NCI-H2227 (cell line): ENCODE measurements around the gene NTRK2.
A peak's percentile ranks its signal among the peaks of the same experiment; 100 is the strongest.

Source experiments
- DNase-seq: peaks from one replicate; lab custom pipeline; 2025; ENCODE audit not compliant: unreplicated experiment; lab: John Stamatoyannopoulos, UW

Gene NTRK2

DNA sequence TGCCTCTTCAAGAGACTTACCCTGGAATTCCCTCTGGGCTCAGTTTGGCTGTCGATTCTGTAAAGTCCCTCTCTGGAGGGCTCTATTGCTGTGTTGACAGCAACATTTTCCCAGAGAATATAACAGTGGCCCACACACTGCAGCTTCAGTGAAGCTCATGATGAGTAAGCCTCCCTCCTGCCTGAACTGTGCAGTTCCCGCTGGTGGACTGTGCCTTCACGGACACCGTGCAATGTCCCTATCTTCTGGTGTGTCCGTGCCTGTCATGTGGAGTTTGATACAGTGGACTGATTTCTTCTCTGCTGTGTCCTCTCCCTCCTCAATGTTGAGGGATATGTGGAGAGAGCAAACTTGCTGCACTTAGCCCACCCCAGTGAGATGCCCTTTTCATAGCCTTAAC lies 109.0 kb downstream of the NTRK2 start:
- no peak for DNase-seq

DNA sequence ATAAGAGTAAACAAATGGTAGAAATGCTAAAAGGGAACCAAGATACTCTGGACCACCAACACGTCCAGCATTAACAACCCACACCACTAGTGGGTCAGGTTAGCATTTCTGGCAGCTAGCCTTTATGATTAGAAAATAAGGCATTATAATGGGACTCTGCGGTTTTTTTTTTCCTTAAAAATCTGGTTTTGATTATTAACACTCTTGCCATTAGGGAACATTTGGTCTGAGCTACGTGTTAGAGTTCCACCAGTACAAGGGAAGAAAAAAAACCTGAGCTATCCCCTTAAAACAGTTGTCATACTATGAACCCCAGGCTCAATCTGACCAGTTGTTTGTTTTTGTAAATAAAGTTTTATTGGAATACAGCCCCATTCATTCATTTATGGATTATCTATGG lies 110.4 kb downstream of the NTRK2 start:
- DNase-seq = no peak

DNA sequence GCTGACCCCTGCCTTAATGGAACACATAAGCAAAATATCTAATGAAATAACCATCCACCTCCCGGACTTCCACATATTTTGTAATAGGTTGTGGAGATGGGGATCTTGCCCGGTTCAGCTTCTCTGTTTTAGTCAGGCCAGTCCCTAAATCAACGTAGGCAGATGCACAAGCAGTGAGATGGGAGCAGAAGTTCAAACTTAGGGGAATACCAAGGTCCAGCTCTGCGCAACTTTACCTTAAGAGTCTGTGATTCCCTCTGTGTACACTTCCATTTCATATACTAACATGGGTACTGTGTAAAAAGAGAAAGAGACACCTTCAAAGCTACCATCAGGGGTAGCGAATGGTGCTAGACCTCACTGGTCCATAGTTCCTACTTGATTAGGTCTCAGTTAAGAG lies 110.9 kb downstream of the NTRK2 start:
- no peak for DNase-seq

DNA sequence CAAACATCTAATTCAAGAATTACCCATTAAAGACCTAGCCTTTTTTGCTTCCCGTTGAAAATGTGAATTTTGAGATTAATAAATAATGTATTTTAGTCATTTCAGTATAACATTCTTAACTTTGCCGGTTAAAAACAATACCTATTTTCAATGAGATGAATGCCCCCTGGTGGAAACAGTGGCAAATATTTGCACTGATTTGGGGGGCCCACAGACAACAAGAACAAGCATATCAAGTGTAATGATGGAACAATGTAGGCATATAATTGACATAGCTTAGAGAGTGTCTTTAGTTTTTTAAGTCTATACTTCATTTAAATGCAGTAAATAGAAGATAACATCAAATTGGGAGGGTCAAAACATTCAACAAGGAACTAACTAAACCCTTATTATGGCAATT lies 111.9 kb downstream of the NTRK2 start:
- peak; percentile 9 for DNase-seq

GRCh38 chr9:84781931-84782866 lies 112.7 kb downstream of the NTRK2 start:
- DNase-seq = no peak

DNA sequence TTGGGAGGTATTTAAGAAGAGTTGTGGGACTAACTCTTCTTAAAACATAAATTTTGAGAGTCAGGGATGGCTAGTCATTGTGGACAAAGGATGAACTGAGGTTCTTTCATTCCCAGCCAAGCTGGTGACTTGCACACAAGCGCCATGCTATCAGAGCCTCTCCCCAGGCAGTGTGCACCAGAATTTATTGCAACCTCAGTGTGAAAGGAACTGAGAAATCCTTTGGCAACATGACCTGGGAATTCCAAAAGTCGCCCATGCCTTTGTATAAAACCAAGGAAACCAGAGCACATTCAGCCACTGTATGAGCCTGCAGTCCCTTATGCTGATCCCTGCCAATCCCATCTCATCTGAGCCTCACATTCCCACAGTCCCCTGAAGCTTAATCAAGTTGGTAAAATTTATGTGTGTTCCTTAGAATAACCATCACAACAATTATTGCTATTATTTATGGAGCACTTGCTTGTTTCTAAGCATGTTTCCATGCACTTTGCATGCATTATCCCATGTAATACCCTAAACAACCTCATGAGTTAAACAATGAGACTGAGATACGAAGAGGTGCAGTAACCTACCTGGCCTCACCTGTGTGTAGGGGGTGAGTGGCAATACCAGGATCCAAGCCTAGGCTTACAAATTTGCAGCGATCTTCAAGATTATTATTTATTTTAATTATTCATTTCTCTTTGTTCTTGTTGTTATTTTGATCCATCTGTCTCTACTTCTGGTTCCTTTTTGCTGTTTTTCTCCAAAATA lies 116.4 kb downstream of the NTRK2 start:
- no peak for DNase-seq

- DNase-seq = no peak
Observed at GRCh38 chr9:84788803-84789462, 119.4 kb downstream of the NTRK2 start.

DNA sequence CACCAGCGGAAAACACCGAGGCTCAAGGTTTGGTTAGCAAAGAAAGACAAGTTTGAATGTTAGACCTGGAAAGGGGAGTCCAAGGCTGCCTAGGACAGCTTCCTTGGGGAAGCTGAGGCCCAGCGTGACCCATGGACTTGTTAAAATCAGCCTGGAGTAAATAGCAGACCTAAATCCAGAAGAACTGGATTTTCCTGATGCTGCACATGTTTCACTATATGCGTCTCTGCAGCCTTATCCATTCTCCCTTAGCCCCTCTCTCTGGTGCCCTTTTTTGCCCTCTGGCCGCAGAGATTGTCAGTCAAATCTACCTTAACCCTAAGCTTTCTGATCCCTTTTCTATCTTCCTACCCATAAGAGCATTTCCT lies 119.9 kb downstream of the NTRK2 start:
- DNase-seq = no peak

DNA sequence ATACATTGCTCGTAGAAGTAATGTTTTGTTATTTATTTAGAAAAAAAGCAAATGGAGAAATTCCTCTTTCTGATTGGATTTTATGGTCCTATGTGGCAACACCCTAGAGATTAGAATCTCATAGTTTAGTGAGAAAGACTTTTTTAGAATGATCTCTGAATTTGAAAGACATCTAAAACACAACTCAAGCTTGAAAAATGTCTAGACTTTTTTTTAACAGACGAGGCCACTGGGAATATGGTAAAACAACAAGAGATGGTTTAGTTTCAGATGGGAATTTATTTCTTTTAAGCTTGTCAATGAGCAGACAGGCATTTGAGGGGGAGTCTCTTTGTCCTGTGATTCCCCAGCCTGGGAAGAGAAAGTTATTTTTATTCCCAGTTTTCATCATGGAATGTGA lies 122.1 kb downstream of the NTRK2 start:
- no peak for DNase-seq

GRCh38 chr9:84793251-84793650 lies 123.7 kb downstream of the NTRK2 start:
- no peak for DNase-seq

GRCh38 chr9:84794981-84795637 lies 125.6 kb downstream of the NTRK2 start:
- no peak for DNase-seq

DNA sequence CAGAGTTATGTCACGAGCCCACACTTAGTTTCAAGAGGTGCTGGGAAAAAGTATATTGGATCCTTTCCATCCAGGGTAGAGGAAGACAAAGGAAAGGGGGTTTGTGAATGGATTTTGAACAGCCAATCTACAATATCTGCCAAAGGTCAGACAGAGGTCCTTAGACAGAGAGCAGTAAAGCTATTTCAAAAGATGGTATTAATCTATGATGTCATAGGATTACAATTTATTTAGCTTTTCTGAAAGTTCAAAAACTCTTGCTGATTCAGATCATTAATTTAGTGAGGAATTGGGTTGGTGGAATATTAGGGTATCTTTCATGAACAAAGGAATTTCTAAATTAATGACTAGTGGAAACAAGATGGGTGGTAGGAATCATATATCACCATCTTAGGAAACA lies 126.9 kb downstream of the NTRK2 start:
- no peak for DNase-seq

- DNase-seq = no peak
Observed at GRCh38 chr9:84799251-84799650, 129.7 kb downstream of the NTRK2 start.

GRCh38 chr9:84804951-84805694 lies 135.6 kb downstream of the NTRK2 start:
- no peak for DNase-seq

DNA sequence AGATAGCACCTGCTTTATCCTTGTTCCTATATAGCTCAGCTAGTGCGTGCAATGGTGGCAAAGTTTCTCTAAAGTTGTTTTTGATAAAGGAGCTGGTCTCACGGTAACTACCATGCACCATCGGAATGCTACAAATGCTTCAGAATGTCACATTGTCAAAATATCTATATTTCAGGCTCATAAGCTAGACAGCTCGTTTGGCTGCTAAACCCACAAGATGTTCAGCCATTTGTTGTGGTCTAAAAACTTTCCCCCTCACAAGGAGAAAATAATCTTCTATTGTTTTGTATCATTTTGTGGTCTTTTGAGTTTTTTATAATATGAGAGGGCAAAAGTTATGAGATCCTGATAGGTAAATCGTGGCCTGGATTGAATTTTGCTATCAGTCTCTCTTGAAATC lies 137.9 kb downstream of the NTRK2 start:
- DNase-seq = no peak

DNA sequence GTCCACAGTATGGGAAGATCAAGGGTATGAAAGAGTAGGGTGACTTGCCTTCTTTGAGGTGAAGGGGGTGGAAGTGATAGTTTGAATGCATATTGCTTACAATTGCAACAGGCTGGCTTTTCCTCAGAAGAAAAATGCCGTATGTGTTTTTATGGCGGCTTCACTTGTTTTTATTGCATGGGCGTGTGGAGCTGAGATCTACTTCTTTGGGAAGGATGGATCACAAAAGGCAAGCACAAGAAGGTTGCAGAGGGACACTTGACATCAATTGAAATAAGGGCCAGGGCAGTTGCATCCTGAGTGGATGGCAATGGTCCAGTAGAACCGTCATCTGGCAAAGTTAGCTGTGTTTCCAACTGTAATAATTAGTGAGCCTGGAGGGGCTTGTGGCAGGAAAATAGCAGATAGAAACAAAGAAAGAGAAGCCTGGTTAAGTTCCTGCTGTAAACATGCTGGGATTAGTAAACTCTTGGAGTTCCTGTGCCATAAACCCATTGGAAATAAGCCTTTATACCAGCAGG lies 138.4 kb downstream of the NTRK2 start:
- no peak for DNase-seq

- DNase-seq = no peak
Observed at GRCh38 chr9:84808416-84808815, 138.9 kb downstream of the NTRK2 start.

DNA sequence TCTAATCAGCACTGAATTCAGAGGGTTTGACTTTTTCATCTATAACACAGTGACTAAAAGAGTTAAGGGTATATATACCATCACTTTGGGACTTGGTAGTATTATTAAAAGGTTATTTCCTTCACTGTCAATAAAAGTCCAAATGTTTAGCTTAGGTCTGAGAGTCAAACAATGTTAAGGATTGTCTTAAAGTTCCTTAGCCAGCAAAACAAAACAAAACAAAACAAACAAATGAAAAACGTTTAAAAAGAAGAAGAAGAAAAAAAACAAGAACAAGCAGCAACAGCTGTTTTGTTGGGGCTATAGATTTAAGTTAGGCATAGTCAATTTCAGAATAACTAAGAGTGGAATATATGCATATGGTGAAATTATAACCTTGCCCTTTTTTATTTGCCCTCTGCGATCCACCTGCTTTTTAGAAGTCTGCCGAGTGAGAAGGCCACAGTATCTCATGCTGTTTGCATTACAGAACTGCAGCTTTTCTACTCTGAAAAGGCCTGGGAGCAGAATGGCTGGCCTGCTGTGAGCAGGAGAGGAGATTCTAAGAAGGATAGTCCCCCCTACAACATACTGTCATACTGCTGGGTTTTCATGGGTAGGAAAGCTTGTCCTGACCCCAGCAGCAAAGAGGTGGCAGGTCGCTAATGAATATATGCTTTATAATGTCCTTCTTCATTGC lies 141.7 kb downstream of the NTRK2 start:
- no peak for DNase-seq

DNA sequence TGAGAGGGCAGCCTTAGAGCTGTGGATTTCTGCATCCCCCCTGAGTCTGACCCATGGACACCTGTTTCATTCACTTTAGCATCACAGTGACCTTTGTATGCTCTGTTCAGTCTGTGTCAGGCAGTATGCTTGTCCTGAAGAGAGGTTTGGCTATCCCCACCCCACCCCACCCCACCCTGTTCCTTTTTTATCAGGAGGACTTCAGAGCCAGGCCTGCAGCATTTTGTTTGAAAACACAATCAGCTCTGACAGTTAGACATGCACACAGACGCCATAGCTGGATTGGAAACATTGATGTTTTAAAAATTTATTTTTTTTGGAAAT lies 142.2 kb downstream of the NTRK2 start:
- DNase-seq = no peak

GRCh38 chr9:84812355-84812754 lies 142.8 kb downstream of the NTRK2 start:
- DNase-seq = no peak
